Transverse colon (tissue), 4 donors: ENCODE results near the gene LGALS7.

Experiments
- CTCF ChIP-seq, 5 experiments: fragments of 200-600 bp in 3 of 5; fragments of 450-650 bp in 2 of 5; sonication (generic) in 3 of 5; IDR thresholded peaks; 1 replicate in 2 of 5; 2 replicates in 3 of 5; pipeline ENCODE4 v1.5.1; 2016 to 2017; ENCODE audit warnings: antibody characterized with exemption in 5 of 5, inconsistent platforms in 3 of 5, mild to moderate bottlenecking in 2 of 5, moderate library complexity in 1 of 5
- POLR2AphosphoS5 ChIP-seq, 3 donors: sonication (generic); formaldehyde crosslinking; IDR thresholded peaks; one replicate each; pipeline ENCODE4 v1.6.1; 2016; ENCODE audit warnings: antibody characterized with exemption in 3 of 3

- peak in 1 of 3 donors; percentile 44 for TF ChIP-seq POLR2AphosphoS5 (IDR thresholded peaks at IDR 0.05)
- no peak for TF ChIP-seq CTCF (IDR thresholded peaks at IDR 0.05)
Measured at GRCh38 chr19:38726761-38727301, 46.5 kb downstream of the LGALS7 start.
